SK-N-SH (cell line): ENCODE measurements around the gene DDX1. TPM values are rescaled to one million over a fixed set of nuclear protein-coding genes. Genes with fewer than 3 reads are reported as not detected.

Source experiments
- CTCF ChIA-PET: fragments of 300-600, 350-600 bp; formaldehyde crosslinking; extraction: SDS; loops from one replicate; lab custom pipeline; 2021; lab: Yijun Ruan, JAX
- POLR2A ChIA-PET: fragments of 350-600 bp; sonication (Branson Sonifier 250); formaldehyde crosslinking; extraction: SDS; loops from one replicate; lab custom pipeline; 2020; ENCODE audit warnings: antibody characterized with exemption, inconsistent platforms; lab: Yijun Ruan, JAX
- DNase-seq: peaks from one replicate; pipeline ENCODE4 v3.0.0; 2012
- H2AFZ ChIP-seq: fragments of 200-600 bp; sonication (generic); 2 replicates; pipeline ENCODE4 v1.8.1; 2016; ENCODE audit warnings: antibody characterized with exemption, mild to moderate bottlenecking, low read depth
- H3F3A ChIP-seq: fragments of 200-600 bp; sonication (generic); replicated peaks from 2 replicates; pipeline ENCODE3; 2016; ENCODE audit warnings: antibody characterized with exemption, mild to moderate bottlenecking; ENCODE audit not compliant: insufficient read depth
- H3K27ac ChIP-seq, 2 experiments: fragments of 200-500 bp in 1 of 2; fragments of 200-600 bp in 1 of 2; sonication (Bioruptor generic) in 1 of 2; sonication (generic), shearing (Covaris generic) in 1 of 2; 2 replicates each; pipeline versions ENCODE4 v1.5.1 to v1.6.1; 2014 to 2016; ENCODE audit warnings: low read depth in 2 of 2, inconsistent platforms in 1 of 2, low read length in 1 of 2, mild to moderate bottlenecking in 1 of 2, mixed read lengths in 1 of 2
- H3K27me3 ChIP-seq: fragments of 200-600 bp; sonication (generic), shearing (Covaris generic); 2 replicates; pipeline ENCODE4 v1.6.1; 2016; ENCODE audit warnings: mixed run types; ENCODE audit not compliant: insufficient read depth
- H3K36me3 ChIP-seq, 2 experiments: fragments of 200-500 bp in 1 of 2; fragments of 200-600 bp in 1 of 2; sonication (Bioruptor generic) in 1 of 2; sonication (generic) in 1 of 2; replicated peaks in 1 of 2; 2 replicates each; pipeline versions ENCODE3 to v1.5.1; 2014 to 2016; ENCODE audit warnings: low read length in 1 of 2, mild to moderate bottlenecking in 1 of 2; ENCODE audit not compliant: insufficient read depth in 2 of 2, control insufficient read depth in 1 of 2
- H3K4me1 ChIP-seq, 2 experiments: fragments of 200-500 bp in 1 of 2; fragments of 200-600 bp in 1 of 2; sonication (Bioruptor generic) in 1 of 2; sonication (generic), shearing (Covaris generic) in 1 of 2; 2 replicates each; pipeline versions ENCODE4 v1.5.1 to v1.6.1; 2014 to 2016; ENCODE audit warnings: low read depth in 1 of 2, low read length in 1 of 2, mixed run types in 1 of 2; ENCODE audit not compliant: insufficient read depth in 2 of 2, control insufficient read depth in 1 of 2
- H3K4me2 ChIP-seq: fragments of 200-600 bp; sonication (generic), shearing (Covaris generic); 2 replicates; pipeline ENCODE4 v1.6.1; 2017; ENCODE audit warnings: mixed run types
- H3K4me3 ChIP-seq, 2 experiments: fragments of 200-500 bp in 1 of 2; fragments of 200-600 bp in 1 of 2; sonication (Bioruptor generic) in 1 of 2; sonication (generic), shearing (Covaris generic) in 1 of 2; 2 replicates each; pipeline versions ENCODE4 v1.5.1 to v1.8.1; 2014 to 2016; ENCODE audit warnings: low read depth in 2 of 2, inconsistent platforms in 1 of 2, low read length in 1 of 2, mild to moderate bottlenecking in 1 of 2, mixed read lengths in 1 of 2, moderate library complexity in 1 of 2
- H3K79me2 ChIP-seq: fragments of 200-600 bp; sonication (generic); 2 replicates; pipeline ENCODE4 v1.8.1; 2017; ENCODE audit warnings: mild to moderate bottlenecking; ENCODE audit not compliant: insufficient read depth
- H3K9ac ChIP-seq: fragments of 200-600 bp; sonication (generic); 2 replicates; pipeline ENCODE4 v1.6.1; 2017; ENCODE audit warnings: mixed run types
- H3K9me2 ChIP-seq: fragments of 200-600 bp; sonication (generic); 2 replicates; pipeline ENCODE4 v1.6.1; 2017; ENCODE audit warnings: mixed run types
- H3K9me3 ChIP-seq: fragments of 200-600 bp; sonication (generic); 2 replicates; pipeline ENCODE4 v1.6.1; 2017; ENCODE audit warnings: mixed run types, mild to moderate bottlenecking, moderate library complexity
- H4K20me1 ChIP-seq: fragments of 200-600 bp; sonication (generic); 2 replicates; pipeline ENCODE4 v1.6.1; 2017; ENCODE audit warnings: mild to moderate bottlenecking, mixed run types; ENCODE audit not compliant: insufficient read depth
- CHD2 ChIP-seq: fragments of 150-350 bp; IDR thresholded peaks from 2 replicates; pipeline ENCODE4 v1.6.1; 2018; ENCODE audit warnings: low read length; ENCODE audit not compliant: partially characterized antibody
- ELF1 ChIP-seq: IDR thresholded peaks from 2 replicates; pipeline ENCODE4 v1.4.0; 2012
- FOXJ3 ChIP-seq: sonication (generic); formaldehyde crosslinking; IDR thresholded peaks from 2 replicates; pipeline ENCODE4 v1.5.1; 2020; ENCODE audit warnings: mild to moderate bottlenecking, missing genetic modification reagents
- GABPA ChIP-seq: IDR thresholded peaks from 2 replicates; pipeline ENCODE4 v1.4.0; 2012; ENCODE audit warnings: low read depth, mild to moderate bottlenecking
- GATA2 ChIP-seq: sonication (generic); formaldehyde crosslinking; IDR thresholded peaks from 2 replicates; pipeline ENCODE4 v1.5.0; 2020; ENCODE audit warnings: mild to moderate bottlenecking, missing genetic modification reagents
- JUND ChIP-seq: IDR thresholded peaks from 2 replicates; pipeline ENCODE4 v1.4.0; 2012
- MEF2A ChIP-seq: IDR thresholded peaks from 2 replicates; pipeline ENCODE4 v1.4.0; 2012; ENCODE audit warnings: low read depth, borderline replicate concordance
- MXI1 ChIP-seq: IDR thresholded peaks from 2 replicates; pipeline ENCODE4 v1.6.1; 2012; ENCODE audit warnings: mild to moderate bottlenecking, low read depth, low read length, improper control_type of control experiment
- NRF1 ChIP-seq: IDR thresholded peaks from 2 replicates; pipeline ENCODE4 v1.6.1; 2012; ENCODE audit warnings: low read depth, mild to moderate bottlenecking, low read length
- PBX3 ChIP-seq: IDR thresholded peaks from 2 replicates; pipeline ENCODE4; 2012
- RAD21 ChIP-seq: IDR thresholded peaks from 2 replicates; pipeline ENCODE4 v1.6.1; 2012; ENCODE audit warnings: mild to moderate bottlenecking, low read length
- RCOR1 ChIP-seq: fragments of 150-350 bp; IDR thresholded peaks from 2 replicates; pipeline ENCODE4 v1.6.1; 2017; ENCODE audit warnings: antibody characterized with exemption, low read length
- RXRA ChIP-seq: IDR thresholded peaks from 2 replicates; pipeline ENCODE4 v1.4.0; 2012; ENCODE audit warnings: low read depth, mild to moderate bottlenecking, borderline replicate concordance
- SIN3A ChIP-seq: IDR thresholded peaks from 2 replicates; pipeline ENCODE4 v1.6.1; 2012; ENCODE audit warnings: low read depth, mild to moderate bottlenecking, low read length, moderate library complexity, borderline replicate concordance
- SMC3 ChIP-seq: IDR thresholded peaks from 2 replicates; pipeline ENCODE4 v1.6.1; 2012; ENCODE audit warnings: low read depth, low read length, improper control_type of control experiment
- TAF1 ChIP-seq: IDR thresholded peaks from 2 replicates; pipeline ENCODE4 v1.6.1; 2012; ENCODE audit warnings: low read depth, mild to moderate bottlenecking, low read length, moderate library complexity, borderline replicate concordance
- TCF12 ChIP-seq: IDR thresholded peaks from 2 replicates; pipeline ENCODE4 v1.4.0; 2012
- USF1 ChIP-seq: IDR thresholded peaks from 2 replicates; pipeline ENCODE4 v1.4.0; 2012; ENCODE audit warnings: low read depth, borderline replicate concordance
- USF2 ChIP-seq: fragments of 150-350 bp; IDR thresholded peaks from 2 replicates; pipeline ENCODE4 v1.6.1; 2017; ENCODE audit warnings: antibody characterized with exemption, low read length, low read depth, borderline replicate concordance
- ZBTB33 ChIP-seq: IDR thresholded peaks from 2 replicates; pipeline ENCODE4 v1.4.0; 2012; ENCODE audit warnings: low read depth, borderline replicate concordance
- WGBS: methylation state at CpG from one replicate; pipeline ENCODE4 v1.1.6; 2017; ENCODE audit warnings: low lambda C conversion rate; 5-methylcytosine and 5-hydroxymethylcytosine counted together
- polyA plus RNA-seq, 3 experiments: library from polyadenylated mRNA; depleted of rRNA; stranded (reverse); fragments of >200 nt; gene quantifications; 2 replicates each; pipeline ENCODE4 v1.2.3, GENCODE V29; 2012

Gene DDX1
- polyA plus RNA-seq, 1 of the 3 experiments (the other 2 are of a cell fraction): 54.5 TPM

- TF ChIP-seq USF2 (no peak), RAD21 (no peak)
Measured at GRCh38 chr2:15670469-15670868, 78.8 kb downstream of the DDX1 start (continued).

GRCh38 chr2:15670981-15671380 is 79.3 kb downstream of the DDX1 start:
- POLR2A ChIA-PET: no interaction called here
- WGBS: 13% methylated on average over 2 of the region's 2 CpGs
- TF ChIP-seq FOXJ3 (CRISPR knock-in tag) (no peak), ELF1 (no peak), MEF2A (no peak), GATA2 (CRISPR knock-in tag) (no peak), JUND (no peak), CHD2 (no peak), SIN3A (no peak)
- TF ChIP-seq, all 33 proteins: peak for 0
- no peaks in the 10 kb centered on the region for H3K9me3 ChIP-seq
- H2AFZ ChIP-seq: no peak overlapping the region
- H3K4me3 ChIP-seq: no peak overlapping the region
- no peaks in the 10 kb centered on the region for H3K36me3 ChIP-seq
- H3F3A ChIP-seq: no peaks in the 10 kb centered on the region
- no peaks in the 10 kb centered on the region for H3K79me2 ChIP-seq
- H3K27ac ChIP-seq: no peak overlapping the region
- H3K4me2 ChIP-seq: no peak overlapping the region
- no peaks in the 10 kb centered on the region for H3K27me3 ChIP-seq
- no peak overlapping the region for H3K9ac ChIP-seq
- H3K4me1 ChIP-seq: peaks cover 0 to 11% of the 10 kb centered on the region in 2 experiments; a peak in 1 of 4 replicates
- no peak for DNase-seq
- H4K20me1 ChIP-seq: no peaks in the 10 kb centered on the region
- CTCF ChIA-PET: interaction anchor here (0.7 to 0.8 kb wide), 3 partner anchors 13 to 23 kb away, joined by 3 to 4 read pairs (median 3); no protein-coding TSS in a partner anchor
- H3K9me2 ChIP-seq: no peaks in the 10 kb centered on the region

GRCh38 chr2:15671409-15671808 is 79.7 kb downstream of the DDX1 start:
- H3K27ac ChIP-seq: no peak overlapping the region
- ChIA-PET POLR2A (no interaction called here), CTCF (interaction anchor here (0.8 kb wide), 2 partner anchors 15 to 24 kb away, joined by 3 to 4 read pairs; no protein-coding TSS in a partner anchor)
- H3F3A ChIP-seq: no peaks in the 10 kb centered on the region
- H2AFZ ChIP-seq: no peak overlapping the region
- no peaks in the 10 kb centered on the region for H3K27me3 ChIP-seq
- DNase-seq: no peak
- no peaks in the 10 kb centered on the region for H3K9me2 ChIP-seq
- H3K4me1 ChIP-seq: peaks cover 0 to 11% of the 10 kb centered on the region in 2 experiments; a peak in 1 of 4 replicates
- H3K36me3 ChIP-seq: no peaks in the 10 kb centered on the region
- H3K4me3 ChIP-seq: no peak overlapping the region
- TF ChIP-seq RCOR1 (no peak), NRF1 (no peak), RXRA (no peak), USF1 (no peak), GABPA (no peak), ZBTB33 (no peak), TCF12 (no peak), SMC3 (no peak), TAF1 (no peak), MXI1 (no peak), PBX3 (no peak)
- no peaks in the 10 kb centered on the region for H3K79me2 ChIP-seq
- no peaks in the 10 kb centered on the region for H3K9me3 ChIP-seq
- H4K20me1 ChIP-seq: no peaks in the 10 kb centered on the region
- H3K4me2 ChIP-seq: no peak overlapping the region
- H3K9ac ChIP-seq: no peak overlapping the region
